Peyer's patch (tissue), 4 donors: ENCODE results near the gene AADAT. TPM values are rescaled to one million over a fixed set of nuclear protein-coding genes. Genes with fewer than 3 reads are reported as not detected.

Source experiments
- DNase-seq, 3 donors: peaks; one replicate each; pipeline ENCODE4 v3.0.0-alpha.2; 2017 to 2019
- H3K27ac ChIP-seq, 4 donors: fragments of 200-600 bp; sonication (generic); one replicate each; pipeline ENCODE4 v1.5.1; 2016 to 2019
- H3K27me3 ChIP-seq, 2 donors: fragments of 200-600 bp; sonication (generic); one replicate each; pipeline ENCODE4 v1.5.1; 2019
- H3K36me3 ChIP-seq, 3 donors: fragments of 200-600 bp; sonication (generic); one replicate each; pipeline ENCODE4 v1.5.1; 2016 to 2019
- H3K4me1 ChIP-seq, 4 donors: fragments of 200-600 bp; sonication (generic); one replicate each; pipeline ENCODE4 v1.5.1; 2016 to 2019
- H3K4me3 ChIP-seq, 4 donors: fragments of 200-600 bp; sonication (generic); 1 replicate in 3 of 4; 2 replicates in 1 of 4; pipeline ENCODE4 v1.5.1; 2016 to 2019; ENCODE audit warnings: mild to moderate bottlenecking in 1 of 4
- H3K9me3 ChIP-seq, 4 donors: fragments of 200-600 bp; sonication (generic); one replicate each; pipeline ENCODE4 v1.5.1; 2016 to 2019; ENCODE audit warnings: mild to moderate bottlenecking in 1 of 4
- POLR2A ChIP-seq, 2 donors: fragments of 450-650 bp; IDR thresholded peaks; one replicate each; pipeline ENCODE4 v1.5.1; 2017; ENCODE audit warnings: antibody characterized with exemption in 2 of 2, mild to moderate bottlenecking in 2 of 2, moderate library complexity in 2 of 2
- total RNA-seq, 4 donors: library from RNA; depleted of rRNA; stranded (reverse); fragments of >200 nt; gene quantifications; one replicate each; pipeline ENCODE4 v1.1.0, GENCODE V29; 2016
- TF ChIP-seq, protein P1 (sequence below), 6 experiments: fragments of 450-650 bp in 4 of 6; fragments of 200-600 bp in 2 of 6; sonication (generic) in 1 of 6; IDR thresholded peaks; one replicate each; pipeline ENCODE4 v1.5.1; 2017 to 2019; ENCODE audit warnings: antibody characterized with exemption in 6 of 6, mild to moderate bottlenecking in 3 of 6, moderate library complexity in 1 of 6

AADAT gene
- total RNA-seq, 4 donors from 2014 or later, result 4.6 to 10.7 (median 5.1) TPM

DNA sequence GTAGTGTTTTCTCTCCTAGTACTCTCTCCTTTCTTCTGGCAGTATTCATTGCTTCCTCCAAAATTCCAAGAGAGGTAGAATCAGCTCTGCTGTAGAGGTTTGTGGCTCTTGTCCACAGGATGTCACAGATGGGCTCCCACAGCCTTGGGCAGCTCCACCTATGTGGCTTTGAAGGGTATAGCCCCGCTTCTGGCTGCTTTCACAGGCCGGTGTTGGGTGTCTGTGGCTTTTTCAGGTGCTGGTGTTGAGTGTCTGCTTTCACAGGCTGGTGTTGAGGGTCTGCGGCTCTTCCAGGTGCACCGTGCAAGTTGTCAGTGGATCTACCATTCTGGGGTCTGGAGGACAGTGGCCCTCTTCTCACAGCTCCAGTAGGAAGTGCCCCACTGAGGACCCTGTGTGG lies 7.9 kb upstream of the AADAT start:
- Histone ChIP-seq H3K4me1 (no peaks in the 10 kb centered on the region), H3K27me3 (no peaks in the 10 kb centered on the region), H3K9me3 (no peaks in the 10 kb centered on the region), H3K27ac (no peak overlapping the region), H3K36me3 (no peaks in the 10 kb centered on the region), H3K4me3 (no peak overlapping the region)
- TF ChIP-seq, protein P1, sequence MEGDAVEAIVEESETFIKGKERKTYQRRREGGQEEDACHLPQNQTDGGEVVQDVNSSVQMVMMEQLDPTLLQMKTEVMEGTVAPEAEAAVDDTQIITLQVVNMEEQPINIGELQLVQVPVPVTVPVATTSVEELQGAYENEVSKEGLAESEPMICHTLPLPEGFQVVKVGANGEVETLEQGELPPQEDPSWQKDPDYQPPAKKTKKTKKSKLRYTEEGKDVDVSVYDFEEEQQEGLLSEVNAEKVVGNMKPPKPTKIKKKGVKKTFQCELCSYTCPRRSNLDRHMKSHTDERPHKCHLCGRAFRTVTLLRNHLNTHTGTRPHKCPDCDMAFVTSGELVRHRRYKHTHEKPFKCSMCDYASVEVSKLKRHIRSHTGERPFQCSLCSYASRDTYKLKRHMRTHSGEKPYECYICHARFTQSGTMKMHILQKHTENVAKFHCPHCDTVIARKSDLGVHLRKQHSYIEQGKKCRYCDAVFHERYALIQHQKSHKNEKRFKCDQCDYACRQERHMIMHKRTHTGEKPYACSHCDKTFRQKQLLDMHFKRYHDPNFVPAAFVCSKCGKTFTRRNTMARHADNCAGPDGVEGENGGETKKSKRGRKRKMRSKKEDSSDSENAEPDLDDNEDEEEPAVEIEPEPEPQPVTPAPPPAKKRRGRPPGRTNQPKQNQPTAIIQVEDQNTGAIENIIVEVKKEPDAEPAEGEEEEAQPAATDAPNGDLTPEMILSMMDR (IDR thresholded peaks at IDR 0.05), result no peak
- TF ChIP-seq POLR2A (IDR thresholded peaks at IDR 0.05), result no peak
- DNase-seq, result no peak

DNA sequence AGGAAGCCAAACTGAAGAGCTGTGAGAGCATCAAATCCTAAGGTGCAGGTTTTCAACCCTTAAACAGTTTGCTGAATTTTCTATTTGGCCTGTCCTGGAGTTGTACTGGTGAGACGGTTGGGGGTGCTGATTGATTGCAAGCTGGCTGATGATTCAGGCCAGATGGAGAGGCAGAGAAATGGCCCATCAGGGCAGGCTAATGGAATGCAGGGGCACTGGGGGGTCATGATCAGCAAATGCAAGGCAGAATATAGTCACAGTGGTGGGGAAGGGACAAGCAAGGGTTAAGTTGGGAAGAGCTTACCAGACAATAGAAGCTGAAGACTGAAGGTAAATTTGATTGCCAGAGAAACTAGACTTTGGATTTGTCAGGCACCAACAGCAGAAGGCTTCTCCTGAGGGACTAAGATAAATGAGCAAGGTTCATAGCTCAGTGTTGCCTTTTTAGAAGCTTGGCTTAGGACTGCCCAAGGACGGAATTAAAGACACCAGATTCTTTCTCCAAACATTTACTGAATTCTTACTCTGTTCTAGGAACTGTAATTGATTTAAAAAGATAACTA lies 4.3 kb upstream of the AADAT start:
- no peaks in the 10 kb centered on the region for H3K36me3 ChIP-seq
- no peak for DNase-seq
- H3K4me3 ChIP-seq, result no peak overlapping the region
- TF ChIP-seq, protein P1 (IDR thresholded peaks at IDR 0.05), result no peak
- no peak for TF ChIP-seq POLR2A (IDR thresholded peaks at IDR 0.05)
- H3K4me1 ChIP-seq, result peaks cover 0 to 9% (median 0%) of the 10 kb centered on the region in 4 donors
- no peaks in the 10 kb centered on the region for H3K9me3 ChIP-seq
- no peaks in the 10 kb centered on the region for H3K27me3 ChIP-seq
- no peak overlapping the region for H3K27ac ChIP-seq

DNA sequence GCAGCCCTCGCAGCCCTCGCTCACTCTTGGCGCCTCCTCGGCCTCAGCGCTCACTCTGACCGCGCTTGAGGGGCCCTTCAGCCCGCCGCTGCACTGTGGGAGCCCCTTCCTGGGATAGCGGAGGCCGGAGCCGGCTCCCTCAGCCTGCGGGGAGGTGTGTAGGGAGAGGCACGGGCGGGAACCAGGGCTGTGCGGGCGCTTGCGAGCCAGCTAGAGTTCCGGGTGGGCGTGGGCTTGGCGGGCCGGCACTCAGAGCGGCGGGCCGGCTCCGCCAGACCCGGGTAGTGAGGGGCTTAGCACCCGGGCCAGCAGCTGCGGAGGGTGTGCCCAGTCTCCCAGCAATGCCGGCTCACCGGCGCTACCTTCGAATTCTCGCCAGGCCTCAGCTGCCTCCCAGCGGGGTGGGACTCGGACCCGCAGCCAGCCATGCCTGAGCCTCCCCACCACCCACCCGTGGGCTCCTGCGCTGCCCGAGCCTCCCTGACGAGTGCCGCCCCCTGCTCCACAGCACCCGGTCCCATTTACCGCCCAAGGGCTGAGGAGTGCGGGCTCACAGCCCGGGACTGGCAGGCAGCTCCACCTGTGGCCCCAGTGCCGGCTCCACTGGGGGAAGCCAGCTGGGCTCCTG lies 1.4 kb upstream of the AADAT start:
- DNase-seq, result no peak
- no peak overlapping the region for H3K4me3 ChIP-seq
- TF ChIP-seq POLR2A (IDR thresholded peaks at IDR 0.05), result no peak
- TF ChIP-seq, protein P1 (IDR thresholded peaks at IDR 0.05), result no peak
- H3K36me3 ChIP-seq, result no peaks in the 10 kb centered on the region
- H3K4me1 ChIP-seq, result peaks cover 0 to 10% (median 0%) of the 10 kb centered on the region in 4 donors
- H3K9me3 ChIP-seq, result no peaks in the 10 kb centered on the region
- no peak overlapping the region for H3K27ac ChIP-seq
- no peaks in the 10 kb centered on the region for H3K27me3 ChIP-seq

DNA sequence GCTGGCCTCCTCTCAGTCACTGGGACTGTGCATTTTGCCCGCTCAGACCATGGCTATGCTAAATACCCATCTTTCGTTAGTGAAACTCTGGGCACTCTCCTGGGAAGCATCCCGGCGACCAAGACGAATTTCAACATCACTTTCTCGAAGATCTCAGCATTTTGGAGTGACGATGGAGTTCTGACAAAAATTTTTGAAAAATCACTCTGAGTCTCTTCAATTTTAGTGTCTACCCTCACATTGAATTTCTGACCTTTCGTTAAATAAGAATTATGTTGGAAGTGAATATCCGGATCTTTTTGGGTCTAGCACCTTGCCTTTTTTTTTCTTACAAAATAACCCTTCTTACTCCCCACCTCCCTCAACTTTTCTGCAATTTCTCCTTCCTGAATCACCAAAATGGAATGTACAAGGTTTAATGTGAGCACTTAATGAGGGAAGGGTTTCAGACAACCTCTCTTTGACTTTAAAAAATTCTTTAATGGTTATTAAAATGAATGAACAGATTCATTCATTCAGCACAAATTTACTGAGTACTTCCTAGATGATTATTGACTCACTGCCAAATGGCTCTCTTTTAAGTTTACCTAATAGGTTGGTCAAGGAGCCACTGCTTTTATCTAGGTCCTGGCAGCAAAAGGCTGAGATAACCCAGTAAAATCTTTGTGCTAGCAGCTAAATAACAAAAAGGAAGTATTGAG lies 746 bp upstream of the AADAT start:
- Histone ChIP-seq H3K27me3 (no peaks in the 10 kb centered on the region), H3K9me3 (no peaks in the 10 kb centered on the region), H3K4me1 (peaks cover 0 to 10% (median 0%) of the 10 kb centered on the region in 4 donors), H3K36me3 (no peaks in the 10 kb centered on the region), H3K27ac (no peak overlapping the region), H3K4me3 (peak overlapping the region; percentile 30 to 71 (median 47))
- DNase-seq, result no peak
- TF ChIP-seq, protein P1 (IDR thresholded peaks at IDR 0.05), result no peak
- TF ChIP-seq POLR2A (IDR thresholded peaks at IDR 0.05), result no peak

DNA sequence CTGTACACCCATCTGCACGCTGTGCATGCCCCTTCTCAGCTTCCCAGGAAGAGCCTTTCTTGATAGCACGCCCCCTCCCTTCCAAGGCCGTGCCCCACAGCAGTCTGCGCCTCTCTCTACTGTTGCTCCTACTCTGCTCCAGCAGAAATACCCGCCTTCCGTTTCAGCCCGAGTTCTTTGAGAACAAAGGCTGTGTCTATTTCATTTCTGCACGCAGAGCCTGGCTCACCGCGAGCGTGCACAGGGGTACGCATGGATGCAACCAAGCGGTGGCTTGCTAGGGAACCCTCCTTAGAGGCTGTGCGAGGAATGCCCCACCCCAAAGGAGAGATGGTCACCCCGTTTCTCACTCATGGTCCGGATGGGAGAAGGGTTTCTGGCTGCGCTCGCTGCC lies 485 bp downstream of the AADAT start:
- Histone ChIP-seq H3K4me1 (peaks cover 0 to 10% (median 0%) of the 10 kb centered on the region in 4 donors), H3K36me3 (no peaks in the 10 kb centered on the region), H3K27me3 (no peaks in the 10 kb centered on the region), H3K9me3 (no peaks in the 10 kb centered on the region), H3K27ac (peak overlapping the region in 2 of 4 donors; percentile 37 to 42), H3K4me3 (peak overlapping the region; percentile 30 to 71 (median 47))
- TF ChIP-seq, protein P1 (IDR thresholded peaks at IDR 0.05), result no peak
- TF ChIP-seq POLR2A (IDR thresholded peaks at IDR 0.05), result no peak
- no peak for DNase-seq
